NB4 (cell line): Measurements from ENCODE around the gene ZNF710.

ENCODE experiments used
- MYC ChIP-seq: IDR thresholded peaks from 2 replicates; pipeline ENCODE4 v1.6.1; 2011; ENCODE audit warnings: low read depth, low read length
- TF ChIP-seq, protein P1 (sequence below): IDR thresholded peaks from one replicate; pipeline ENCODE4 v1.5.1; 2012; ENCODE audit warnings: low read depth, low read length
- TF ChIP-seq, protein P2 (sequence below): IDR thresholded peaks from 2 replicates; pipeline ENCODE4 v1.6.1; 2011; ENCODE audit warnings: low read depth, low read length

DNA sequence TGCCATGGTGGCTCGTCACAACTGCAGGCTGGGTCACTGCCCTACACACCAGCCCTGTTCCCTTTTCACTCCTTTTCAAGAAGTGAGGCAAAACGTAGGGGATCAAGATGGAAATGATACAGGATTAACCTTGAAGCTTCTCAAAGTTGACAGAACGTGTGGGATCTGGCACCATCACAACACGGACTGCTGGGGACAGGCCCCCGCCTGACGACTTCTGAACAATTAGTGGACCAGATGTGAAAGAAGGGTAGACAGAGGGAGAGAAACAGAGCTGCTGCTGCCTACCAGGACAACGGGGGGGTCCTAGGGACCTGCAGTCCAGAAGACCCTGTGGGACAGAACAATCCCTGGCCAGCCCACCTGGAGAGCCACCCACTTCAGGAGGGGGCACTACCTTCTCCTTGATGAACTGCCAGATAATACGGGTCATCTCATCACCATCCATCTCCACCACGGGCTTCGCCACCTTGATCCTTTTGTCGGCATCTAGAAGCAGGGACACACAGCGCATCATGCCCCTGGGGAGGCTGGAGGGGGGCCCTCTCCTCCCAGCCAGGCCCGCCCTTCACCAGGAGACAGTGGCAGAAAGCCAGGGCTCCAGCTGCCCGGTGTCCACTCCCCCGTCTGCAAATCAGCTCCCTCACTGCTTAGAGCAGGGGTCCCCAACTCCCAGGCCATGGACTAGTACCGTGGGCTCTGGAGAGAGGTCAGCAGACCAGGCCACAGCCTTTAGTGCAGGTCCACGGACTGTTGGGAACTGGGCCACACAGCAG, 90.2 kb downstream of the ZNF710 start:
- TF ChIP-seq, protein P1, sequence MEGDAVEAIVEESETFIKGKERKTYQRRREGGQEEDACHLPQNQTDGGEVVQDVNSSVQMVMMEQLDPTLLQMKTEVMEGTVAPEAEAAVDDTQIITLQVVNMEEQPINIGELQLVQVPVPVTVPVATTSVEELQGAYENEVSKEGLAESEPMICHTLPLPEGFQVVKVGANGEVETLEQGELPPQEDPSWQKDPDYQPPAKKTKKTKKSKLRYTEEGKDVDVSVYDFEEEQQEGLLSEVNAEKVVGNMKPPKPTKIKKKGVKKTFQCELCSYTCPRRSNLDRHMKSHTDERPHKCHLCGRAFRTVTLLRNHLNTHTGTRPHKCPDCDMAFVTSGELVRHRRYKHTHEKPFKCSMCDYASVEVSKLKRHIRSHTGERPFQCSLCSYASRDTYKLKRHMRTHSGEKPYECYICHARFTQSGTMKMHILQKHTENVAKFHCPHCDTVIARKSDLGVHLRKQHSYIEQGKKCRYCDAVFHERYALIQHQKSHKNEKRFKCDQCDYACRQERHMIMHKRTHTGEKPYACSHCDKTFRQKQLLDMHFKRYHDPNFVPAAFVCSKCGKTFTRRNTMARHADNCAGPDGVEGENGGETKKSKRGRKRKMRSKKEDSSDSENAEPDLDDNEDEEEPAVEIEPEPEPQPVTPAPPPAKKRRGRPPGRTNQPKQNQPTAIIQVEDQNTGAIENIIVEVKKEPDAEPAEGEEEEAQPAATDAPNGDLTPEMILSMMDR = no peak
- no peak for TF ChIP-seq MYC
- TF ChIP-seq, protein P2, sequence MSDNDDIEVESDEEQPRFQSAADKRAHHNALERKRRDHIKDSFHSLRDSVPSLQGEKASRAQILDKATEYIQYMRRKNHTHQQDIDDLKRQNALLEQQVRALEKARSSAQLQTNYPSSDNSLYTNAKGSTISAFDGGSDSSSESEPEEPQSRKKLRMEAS = no peak
